Muscle of leg (tissue), 16 donors: ENCODE measurements around the gene PPEF2. TPM values are rescaled to one million over a fixed set of nuclear protein-coding genes. Genes with fewer than 3 reads are reported as not detected.
"Not testable (repeated sequence)": the region's sequence is repeated elsewhere in the genome, so short reads cannot be mapped to it uniquely, and the experiment has no call there.

Experiments
- DNase-seq: peaks from one replicate; pipeline ENCODE4 v3.0.0; 2013
- H3K27ac ChIP-seq: one replicate; pipeline ENCODE4 v1.5.1; 2013; ENCODE audit warnings: mild to moderate bottlenecking, low read length, control low read depth
- H3K27me3 ChIP-seq: one replicate; pipeline ENCODE4 v1.6.1; 2013; ENCODE audit warnings: low read length; ENCODE audit not compliant: control insufficient read depth, insufficient read depth
- H3K36me3 ChIP-seq: one replicate; pipeline ENCODE4 v1.6.1; 2013; ENCODE audit warnings: low read length; ENCODE audit not compliant: control insufficient read depth, insufficient read depth
- H3K4me1 ChIP-seq: one replicate; pipeline ENCODE4 v1.6.1; 2013; ENCODE audit warnings: low read length; ENCODE audit not compliant: control insufficient read depth, insufficient read depth
- H3K4me3 ChIP-seq: one replicate; pipeline ENCODE4 v1.5.1; 2013; ENCODE audit warnings: low read length, control low read depth
- H3K9me3 ChIP-seq: replicated peaks from 2 replicates; pipeline ENCODE4 v1.6.1; 2013; ENCODE audit warnings: low read depth, low read length; ENCODE audit not compliant: control insufficient read depth
- WGBS: methylation state at CpG from one replicate; pipeline ENCODE4 v1.1.5; 2013; ENCODE audit warnings: missing lambda C conversion rate; ENCODE audit not compliant: insufficient coverage; 5-methylcytosine and 5-hydroxymethylcytosine counted together
- long read RNA-seq, 11 donors: transcript quantifications; one replicate each; lab custom pipeline, GENCODE V29; 2026
- polyA plus RNA-seq, 8 donors: library from polyadenylated mRNA; unstranded; fragments of 120-200 nt; gene quantifications; one replicate each; pipeline versions ENCODE4 v1.2.1 to v1.2.3, GENCODE V29; 2013; ENCODE audit warnings: inconsistent platforms in 1 of 8, low replicate concordance in 1 of 8; ENCODE audit not compliant: insufficient read length in 8 of 8, insufficient read depth in 1 of 8
- total RNA-seq: library from RNA; stranded (reverse); fragments of 120-200 nt; gene quantifications from one replicate; pipeline ENCODE4 v1.2.4, GENCODE V29; 2013

The PPEF2 gene
- total RNA-seq (0.04 TPM), polyA plus RNA-seq (under 1 TPM in 4 of 8 donors, not detected in 4; 0.07 to 0.43 (median 0.27) TPM)
- long read RNA-seq, donor 1: 0 reads
- long read RNA-seq, donor 2: 0 reads
- long read RNA-seq, donor 3: 0 reads
- long read RNA-seq, donor 4: 0 reads
- long read RNA-seq, donor 5: 0 reads
- long read RNA-seq, donor 6: 0 reads
- long read RNA-seq, donor 7: 0 reads
- long read RNA-seq, donor 8: 0 reads
- long read RNA-seq, donor 9: 0 reads
- long read RNA-seq, donor 10: 0 reads
- long read RNA-seq, donor 11: 0 reads

GRCh38 chr4:75902352-75902751, at the start of gene PPEF2:
Gene PPEF2 (minus strand): TSS chr4:75902452. CDS start chr4:75896325, 6,127 bp downstream.
- no CpG with 5 or more reads among the region's 5 CpGs for WGBS

GRCh38 chr4:75950213-75950815, 48.1 kb upstream of the PPEF2 start:
- Histone ChIP-seq H3K36me3 (peaks cover 26% of the 10 kb centered on the region), H3K27ac (no peak overlapping the region), H3K27me3 (no peaks in the 10 kb centered on the region), H3K9me3 (no peaks in the 10 kb centered on the region), H3K4me3 (no peak overlapping the region), H3K4me1 (no peaks in the 10 kb centered on the region)
- no CpG with 5 or more reads among the region's 3 CpGs for WGBS
- no peak for DNase-seq

More at GRCh38 chr4:75902352-75902751, at the start of gene PPEF2:
- H3K9me3 ChIP-seq: no peaks in the 10 kb centered on the region
- no peaks in the 10 kb centered on the region for H3K4me1 ChIP-seq
- H3K27ac ChIP-seq: no peak within 1 kb of the TSS
- H3K4me3 ChIP-seq: no peak within 1 kb of the TSS
- H3K27me3 ChIP-seq: no peaks in the 10 kb centered on the region
- no peaks in the 10 kb centered on the region for H3K36me3 ChIP-seq
- DNase-seq: no peak

- no peaks in the 10 kb centered on the region for H3K4me1 ChIP-seq
- 100% methylated on average over 2 of the region's 5 CpGs for WGBS
Measured at GRCh38 chr4:75948822-75949444, 46.7 kb upstream of the PPEF2 start.

GRCh38 chr4:75940692-75941253, 38.5 kb upstream of the PPEF2 start, which contains the start of gene NAAA:
Gene NAAA (minus strand): TSS chr4:75941013. CDS start chr4:75940949, 64 bp downstream.
- Histone ChIP-seq H3K27ac (peak within 1 kb of the TSS; percentile 71), H3K27me3 (no peaks in the 10 kb centered on the region), H3K9me3 (no peaks in the 10 kb centered on the region), H3K4me1 (peaks cover 2% of the 10 kb centered on the region), H3K4me3 (peak within 1 kb of the TSS; percentile 81), H3K36me3 (peaks cover 2% of the 10 kb centered on the region)
- under 1% methylated on average over 64 of the region's 66 CpGs for whole genome bisulfite sequencing
- peak; percentile 75 for DNase-seq

More at GRCh38 chr4:75948822-75949444, 46.7 kb upstream of the PPEF2 start:
- H3K36me3 ChIP-seq: peaks cover 24% of the 10 kb centered on the region
- no peaks in the 10 kb centered on the region for H3K9me3 ChIP-seq
- no peak for DNase-seq
- H3K27ac ChIP-seq: no peak overlapping the region
- no peaks in the 10 kb centered on the region for H3K27me3 ChIP-seq
- H3K4me3 ChIP-seq: no peak overlapping the region

- H3K27ac ChIP-seq: peak overlapping the region; percentile 71
- peaks cover 2% of the 10 kb centered on the region for H3K36me3 ChIP-seq
- WGBS: under 1% methylated on average over 64 of the region's 67 CpGs
- no peaks in the 10 kb centered on the region for H3K9me3 ChIP-seq
- H3K4me3 ChIP-seq: peak overlapping the region; percentile 81
- DNase-seq: peak; percentile 65
- H3K4me1 ChIP-seq: peaks cover 2% of the 10 kb centered on the region
- H3K27me3 ChIP-seq: no peaks in the 10 kb centered on the region
Measured at GRCh38 chr4:75939890-75940691, 37.8 kb upstream of the PPEF2 start.

- WGBS: no CpG with 5 or more reads among the region's 1 CpG
- Histone ChIP-seq H3K27ac (no peak overlapping the region), H3K27me3 (no peaks in the 10 kb centered on the region), H3K4me1 (no peaks in the 10 kb centered on the region), H3K4me3 (no peak overlapping the region), H3K9me3 (no peaks in the 10 kb centered on the region), H3K36me3 (peaks cover 6% of the 10 kb centered on the region)
- DNase-seq: no peak
Measured at GRCh38 chr4:75935628-75936027, 33.4 kb upstream of the PPEF2 start.

- H3K27ac ChIP-seq: no peak overlapping the region
- no CpG with 5 or more reads among the region's 3 CpGs for WGBS
- peaks cover 9% of the 10 kb centered on the region for H3K36me3 ChIP-seq
- DNase-seq: no peak
- H3K4me1 ChIP-seq: no peaks in the 10 kb centered on the region
- H3K27me3 ChIP-seq: no peaks in the 10 kb centered on the region
- no peaks in the 10 kb centered on the region for H3K9me3 ChIP-seq
- no peak overlapping the region for H3K4me3 ChIP-seq
Measured at GRCh38 chr4:75930152-75930551, 27.9 kb upstream of the PPEF2 start.

GRCh38 chr4:75924916-75925315, 22.7 kb upstream of the PPEF2 start:
- peaks cover 12% of the 10 kb centered on the region for H3K36me3 ChIP-seq
- not testable (repeated sequence) for DNase-seq, H3K27me3 ChIP-seq, H3K9me3 ChIP-seq, H3K4me1 ChIP-seq, H3K27ac ChIP-seq, H3K4me3 ChIP-seq
- 89% methylated on average over 7 of the region's 11 CpGs for WGBS

- H3K36me3 ChIP-seq: peaks cover 14% of the 10 kb centered on the region
- H3K4me1 ChIP-seq: peaks cover 9% of the 10 kb centered on the region
- H3K4me3 ChIP-seq: no peak overlapping the region
- no peak overlapping the region for H3K27ac ChIP-seq
- H3K9me3 ChIP-seq: no peaks in the 10 kb centered on the region
- DNase-seq: no peak
- H3K27me3 ChIP-seq: no peaks in the 10 kb centered on the region
- 50% methylated on average over 1 of the region's 5 CpGs for WGBS
Measured at GRCh38 chr4:75924309-75924827, 22.1 kb upstream of the PPEF2 start.
